ENCODE results near the gene MYL10. TPM values are rescaled to one million over a fixed set of nuclear protein-coding genes. Genes with fewer than 3 reads are reported as not detected.

Gene MYL10
- total and polyA plus RNA-seq, 2 of the 13 experiments (the other 11 are each of a cell fraction or from before 2014, with no cell fraction given): not detected

GRCh38 chr7:101666741-101667140 is 37.6 kb upstream of the MYL10 start:
- peaks cover 0 to 2% of the 10 kb centered on the region in 2 experiments; a peak in 1 of 5 replicates for H3K27me3 ChIP-seq (ENCODE audit: control insufficient read depth in 1 of 2, insufficient read depth in 2 of 2, low read length in 2 of 2)
- in situ Hi-C loops (cut with HindIII; ENCODE audit: extremely low pct_ligation_motif_present, low pct_unique_long_range_greater_than_20kb) (no loop called here), intact Hi-C loops (cut with micrococcal nuclease; ENCODE audit: unreplicated experiment) (no loop called here)
- no peaks in the 10 kb centered on the region for H4K20me1 ChIP-seq (ENCODE audit: insufficient read depth, low read length)
- no peak overlapping the region for H3K9ac ChIP-seq (ENCODE audit: insufficient read depth, low read depth, low read length)
- H3K4me3 ChIP-seq (replicated peaks in 1 of 3; ENCODE audit: insufficient read depth in 1 of 3, low read depth in 2 of 3, low read length in 3 of 3): no peak overlapping the region
- ATAC-seq: no peak
- DNase-seq (ENCODE audit: low spot score): no peak
- POLR2A ChIA-PET: no interaction called here
- H3K79me2 ChIP-seq (ENCODE audit: insufficient read depth, low read length): no peaks in the 10 kb centered on the region
- H2AFZ ChIP-seq (ENCODE audit: low read length): no peak overlapping the region
- no peaks in the 10 kb centered on the region for H3K9me3 ChIP-seq (ENCODE audit: low read length)
- no peak for FAIRE-seq
- no peaks in the 10 kb centered on the region for H3K4me1 ChIP-seq (ENCODE audit: insufficient read depth, low read length)
- CTCF ChIA-PET (ENCODE audit: low intra/inter-chr PET ratio, low total read pairs): no interaction called here
- TF ChIP-seq DR1 (CRISPR knock-in tag; IDR thresholded peaks at IDR 0.05) (no peak), E2F5 (CRISPR knock-in tag; conservative IDR thresholded peaks at IDR 0.05) (no peak), LCORL (IDR thresholded peaks at IDR 0.05) (no peak), LCORL (CRISPR knock-in tag; IDR thresholded peaks at IDR 0.05) (no peak), SRF (IDR thresholded peaks at IDR 0.05; ENCODE audit: low read depth, low read length) (no peak), KLF12 (CRISPR knock-in tag; IDR thresholded peaks at IDR 0.05; ENCODE audit: borderline replicate concordance) (no peak), FOXO4 (CRISPR knock-in tag; conservative IDR thresholded peaks at IDR 0.05) (no peak), CEBPG (CRISPR knock-in tag; IDR thresholded peaks at IDR 0.05) (no peak), KLF9 (CRISPR knock-in tag; IDR thresholded peaks at IDR 0.05; ENCODE audit: low read depth) (no peak), ZFP90 (CRISPR knock-in tag; IDR thresholded peaks at IDR 0.05; ENCODE audit: borderline replicate concordance) (no peak), RFXANK (CRISPR knock-in tag; IDR thresholded peaks at IDR 0.05) (no peak), GLI4 (CRISPR knock-in tag; IDR thresholded peaks at IDR 0.05; ENCODE audit: borderline replicate concordance) (no peak), ZNF773 (CRISPR knock-in tag; IDR thresholded peaks at IDR 0.05; ENCODE audit: borderline replicate concordance) (no peak), TARDBP (CRISPR knock-in tag; IDR thresholded peaks at IDR 0.05) (no peak), CTCF (CRISPR knock-in tag; IDR thresholded peaks at IDR 0.05) (no peak), ZBTB49 (CRISPR knock-in tag; IDR thresholded peaks at IDR 0.05; ENCODE audit: borderline replicate concordance) (no peak), EP300 (IDR thresholded peaks at IDR 0.05; ENCODE audit: low read depth in 2 of 2, low read length in 2 of 2) (no peak), EP300 (CRISPR knock-in tag; IDR thresholded peaks at IDR 0.05; ENCODE audit: borderline replicate concordance) (no peak)
- BruUV-seq (replicated peaks): no TSS peak
- no peak overlapping the region for H3K4me2 ChIP-seq (ENCODE audit: low read depth, low read length)
- 55% methylated on average over 3 of the region's 4 CpGs for WGBS (ENCODE audit: low lambda C conversion rate)
- no peaks in the 10 kb centered on the region for H3K36me3 ChIP-seq (replicated peaks in 1 of 2; ENCODE audit: control insufficient read depth in 1 of 2, insufficient read depth in 2 of 2, low read length in 2 of 2)
- no peak overlapping the region for H3K27ac ChIP-seq (ENCODE audit: extremely low read length, insufficient read depth, low read length)

All from HepG2 (cell line).